GM18526 (cell line): ENCODE measurements around the gene ZNF530.

Experiments used
- POLR2A ChIP-seq: IDR thresholded peaks from 3 replicates; pipeline ENCODE4 v1.6.1; 2011; ENCODE audit not compliant: insufficient read length; ENCODE audit errors: extremely low read depth

Gene ZNF530

DNA sequence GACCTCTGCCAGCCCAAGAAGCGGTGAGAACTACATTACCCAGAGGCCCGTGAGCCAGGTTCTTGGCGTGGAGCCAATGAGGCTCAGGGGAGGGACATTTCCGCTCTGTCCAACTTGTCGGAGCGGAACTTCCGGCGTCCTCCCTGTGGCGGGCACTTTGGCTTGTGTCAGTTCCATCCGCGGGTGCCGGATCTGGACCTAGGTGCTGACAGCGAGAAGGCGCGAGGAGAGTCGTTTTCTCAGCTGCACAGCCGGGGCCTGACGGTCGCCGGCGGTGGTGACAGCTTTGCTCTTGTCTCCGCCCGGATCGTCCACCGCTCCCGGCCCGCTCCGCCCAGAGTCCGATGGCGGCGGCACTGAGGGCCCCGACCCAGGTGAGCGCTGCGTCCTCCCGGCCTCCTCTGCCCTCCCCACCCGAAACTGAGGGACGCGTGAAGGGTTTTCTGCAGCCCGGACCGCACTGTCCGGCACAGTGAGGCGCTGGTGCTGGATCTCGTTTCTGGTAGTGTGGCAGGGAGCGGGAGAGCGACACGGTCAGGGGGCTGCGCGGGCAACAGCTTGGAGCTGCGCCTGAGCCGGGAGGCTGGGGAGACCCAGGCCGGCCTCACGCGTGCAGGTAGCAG lies at the start of gene ZNF530:
TSS of gene ZNF530 (plus strand) at position 125 of the 623 bp plus-strand sequence. CDS start 4,461 bp downstream, outside the sequence.
- peak; percentile 46 for TF ChIP-seq POLR2A

DNA sequence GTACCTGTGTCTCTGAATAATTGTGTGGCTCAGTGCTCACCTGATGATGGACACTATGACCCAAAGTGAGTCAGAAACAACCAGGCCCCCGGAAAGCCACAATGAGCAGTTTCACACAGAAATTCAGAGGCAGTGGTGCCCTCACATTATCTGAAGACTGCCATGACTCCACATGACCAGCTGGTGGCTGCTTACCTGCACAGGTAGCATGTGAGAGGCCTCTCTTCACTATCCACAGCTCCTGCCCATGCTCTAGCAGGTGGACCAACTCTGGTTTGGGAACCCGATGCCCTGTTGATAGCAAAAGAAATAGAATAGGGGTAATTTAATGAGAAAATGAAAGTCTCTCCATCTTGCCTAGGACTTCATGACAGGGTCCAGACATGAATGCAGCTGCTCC lies 47.3 kb upstream of the ZNF530 start:
- TF ChIP-seq POLR2A = no peak

DNA sequence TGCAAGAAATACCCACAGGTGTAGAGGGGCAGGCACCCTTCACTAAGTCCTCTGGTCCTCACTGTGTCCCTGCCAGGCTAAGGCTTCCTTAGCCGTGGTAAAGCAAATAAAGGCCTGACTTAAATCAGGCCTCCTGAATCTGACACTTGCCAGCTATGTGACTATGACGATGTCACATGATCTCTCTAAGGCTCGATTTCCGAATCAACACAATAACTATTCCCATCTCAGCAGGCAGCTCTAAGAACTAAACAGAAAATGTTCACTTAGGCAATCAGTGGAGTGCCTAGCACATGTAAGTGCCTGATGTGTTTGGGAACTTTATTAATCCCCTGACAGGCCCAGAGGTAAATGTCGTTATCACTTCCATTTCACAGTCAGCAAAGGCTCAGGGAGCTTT lies 42.0 kb upstream of the ZNF530 start:
- no peak for TF ChIP-seq POLR2A

DNA sequence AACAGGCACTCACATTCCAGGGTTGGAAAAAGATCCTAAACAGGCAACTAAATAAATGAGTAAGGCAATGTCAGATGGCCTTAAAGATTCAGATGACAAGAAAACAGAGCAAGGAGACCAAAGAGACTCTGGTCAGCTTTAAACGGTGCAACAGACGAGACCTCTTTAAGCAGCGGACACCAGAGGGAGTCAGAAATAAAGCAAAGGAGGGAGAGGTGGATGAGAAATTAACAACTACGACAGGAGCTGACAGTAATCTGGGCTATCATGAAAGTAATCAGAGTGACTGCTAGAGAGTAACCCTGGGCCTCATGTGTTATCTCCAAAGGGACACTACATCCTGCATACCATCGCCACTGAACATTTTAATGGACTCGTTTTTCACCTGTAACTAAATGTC lies 41.2 kb upstream of the ZNF530 start:
- TF ChIP-seq POLR2A = no peak

DNA sequence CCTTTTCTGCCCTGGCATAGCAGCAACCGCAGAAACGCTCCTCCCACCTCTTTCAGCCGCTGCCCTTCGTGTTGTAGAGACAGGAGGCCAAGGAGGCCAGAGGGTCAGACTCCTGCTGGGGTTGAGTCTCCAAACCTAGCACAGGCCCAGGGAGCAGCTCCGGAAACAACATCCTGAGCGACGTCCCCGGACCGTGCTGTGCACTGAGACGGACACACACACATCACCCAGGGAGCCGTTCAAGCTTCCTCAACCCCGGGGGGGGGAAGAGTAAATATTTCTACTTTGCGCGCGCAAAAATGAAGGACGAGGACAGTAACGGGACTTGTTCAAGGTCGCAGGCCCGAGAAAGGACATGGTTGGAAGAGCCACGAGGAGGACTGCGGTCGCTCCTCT lies 40.7 kb upstream of the ZNF530 start:
- TF ChIP-seq POLR2A = no peak

- TF ChIP-seq POLR2A = peak; percentile 71
These were observed 40.2 kb upstream of the ZNF530 start, which contains the start of gene ZNF550 for GRCh38 chr19:57559404-57560025. ZNF550 (minus strand) TSS chr19:57559863; CDS start chr19:57559682, 181 bp downstream.

DNA sequence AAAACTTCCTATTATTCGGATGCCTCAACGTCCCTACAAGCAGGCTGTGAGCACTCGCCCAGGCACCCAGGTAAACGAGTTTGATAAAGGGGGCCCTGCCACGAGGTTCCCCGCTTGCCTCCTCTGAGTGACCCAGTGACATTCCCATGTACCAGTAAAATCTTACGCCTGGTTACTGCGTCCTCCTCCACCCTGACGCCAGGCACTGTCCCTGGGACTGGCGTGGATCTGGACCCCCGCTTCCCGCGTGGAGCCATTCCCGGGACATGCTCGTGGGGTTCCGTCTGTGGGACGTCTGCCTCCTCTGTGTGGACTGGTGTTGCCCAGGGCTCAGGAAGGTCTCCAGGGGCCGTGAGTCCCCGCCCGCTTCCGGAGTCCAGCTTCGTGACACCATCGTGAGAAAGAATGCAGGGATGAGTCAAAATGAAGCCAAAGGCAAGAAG lies 39.6 kb upstream of the ZNF530 start:
- no peak for TF ChIP-seq POLR2A

GRCh38 chr19:57563547-57563946 lies 36.1 kb upstream of the ZNF530 start:
- no peak for TF ChIP-seq POLR2A

DNA sequence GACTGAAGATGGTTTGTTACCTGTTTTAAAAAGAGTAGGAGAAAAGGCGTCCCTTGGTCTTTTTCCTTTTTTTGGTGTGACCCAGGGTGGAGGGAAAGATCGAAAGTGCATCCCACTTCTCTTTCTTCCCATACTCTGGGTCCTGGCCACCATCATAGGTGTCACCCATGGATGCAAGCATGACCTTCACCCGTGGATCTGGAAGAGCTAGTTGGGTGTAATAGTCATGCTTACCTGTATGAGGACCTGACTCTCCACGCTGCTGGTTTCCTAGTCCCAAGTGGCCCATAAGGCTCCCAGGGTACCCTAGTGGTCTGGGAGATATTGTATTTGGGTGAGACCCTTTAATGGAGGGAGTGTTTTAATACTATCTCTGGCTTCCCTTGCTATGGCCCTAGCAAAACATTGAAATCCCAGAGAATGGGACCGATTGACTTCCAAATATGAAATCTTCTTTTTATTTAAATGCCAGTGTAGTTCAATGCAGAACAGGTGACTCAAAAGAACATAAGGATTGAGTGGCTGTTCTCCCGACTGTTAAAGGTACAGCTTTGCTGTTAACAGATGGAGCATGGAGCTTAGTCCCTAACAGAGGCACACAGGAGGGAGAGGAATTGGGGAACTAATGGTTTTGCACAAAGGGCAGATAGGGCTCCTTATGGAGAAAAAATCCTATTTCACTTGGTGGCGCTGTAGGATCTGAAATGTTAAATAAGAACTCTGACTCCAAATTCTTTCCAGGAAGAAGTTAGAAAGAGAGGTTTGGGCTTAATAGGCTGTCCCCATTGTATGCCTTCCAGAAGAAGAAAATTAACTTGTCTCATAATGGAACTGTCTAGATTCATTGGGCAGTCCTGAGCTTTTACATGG lies 33.1 kb upstream of the ZNF530 start:
- no peak for TF ChIP-seq POLR2A

GRCh38 chr19:57570707-57571106 lies 29.0 kb upstream of the ZNF530 start:
- no peak for TF ChIP-seq POLR2A

DNA sequence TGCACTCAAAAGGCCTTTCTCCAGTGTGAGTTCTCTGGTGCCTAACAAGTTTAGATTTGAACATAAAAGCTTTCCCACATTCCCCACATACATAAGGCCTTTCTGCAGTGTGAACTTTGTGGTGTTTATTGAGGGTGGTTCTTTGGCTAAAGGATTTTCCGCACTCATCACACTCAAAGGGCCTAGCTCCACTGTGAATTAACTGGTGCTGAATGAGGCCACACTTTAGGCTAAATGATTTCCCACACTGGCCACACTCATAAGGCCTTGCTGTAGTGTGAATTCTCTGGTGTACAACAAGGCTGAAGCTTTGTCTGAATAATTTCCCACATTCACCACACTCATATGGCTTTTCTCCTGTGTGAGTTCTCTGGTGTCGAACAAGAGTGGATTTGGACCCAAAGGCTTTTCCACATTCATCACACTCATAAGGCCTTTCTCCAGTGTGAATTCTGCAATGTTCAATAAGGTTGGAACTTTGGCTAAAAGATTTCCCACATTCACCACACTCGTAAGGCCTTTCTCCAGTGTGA lies 27.2 kb upstream of the ZNF530 start:
- TF ChIP-seq POLR2A = no peak

DNA sequence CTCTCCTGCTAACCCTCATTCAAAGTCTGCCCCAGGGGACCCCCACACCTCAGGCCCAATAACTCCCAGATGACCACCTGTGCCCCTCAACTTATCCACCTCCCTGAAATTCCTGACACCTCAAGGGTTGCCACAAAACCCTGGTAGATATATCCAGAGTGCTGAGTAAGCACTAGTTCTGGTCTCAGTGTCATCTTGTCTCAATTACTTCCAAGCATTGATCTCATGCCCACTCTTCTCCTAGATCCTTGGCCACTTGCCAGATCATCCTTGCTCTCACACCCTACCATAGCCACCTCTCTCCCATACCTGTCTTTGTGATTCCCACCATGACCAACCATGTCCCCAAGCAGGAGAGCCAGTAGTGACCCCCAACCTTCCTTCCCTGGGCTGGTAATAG lies 23.0 kb upstream of the ZNF530 start:
- TF ChIP-seq POLR2A = no peak

DNA sequence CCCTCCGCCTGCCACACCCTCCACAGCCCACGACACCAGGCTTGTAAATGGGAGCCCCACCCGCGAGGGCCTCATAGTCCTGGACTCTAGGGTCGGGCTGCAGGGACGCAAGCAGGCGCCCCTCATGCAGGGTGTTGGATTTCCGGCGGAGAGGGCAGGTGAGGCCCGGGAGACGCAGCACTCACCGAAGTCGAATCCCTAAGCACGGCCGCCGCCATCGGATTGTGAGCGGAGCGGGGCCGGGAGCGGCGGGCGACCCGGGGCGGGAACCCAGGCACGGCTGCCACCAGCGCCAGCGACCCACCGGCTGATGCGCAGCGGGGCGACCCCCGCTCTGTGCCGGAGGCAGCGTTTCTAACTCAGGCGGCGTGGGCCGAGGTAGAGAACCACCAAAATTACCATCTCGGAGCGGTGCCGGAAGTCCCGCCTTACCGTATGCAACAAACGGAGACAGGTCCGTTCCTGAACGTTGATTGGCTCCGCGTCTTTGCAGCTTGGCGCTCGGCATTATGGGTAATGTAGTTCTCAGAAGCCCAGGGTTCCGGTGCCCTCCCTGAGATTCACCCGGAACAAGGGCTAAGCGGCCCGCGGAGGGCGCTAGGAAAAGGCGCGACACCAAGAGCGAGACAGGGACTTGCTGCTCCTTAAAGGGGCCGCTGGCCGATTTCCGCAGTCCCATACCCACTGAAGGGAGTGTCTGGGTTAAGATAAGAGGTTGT lies 21.0 kb upstream of the ZNF530 start, which contains the start of gene ZNF416:
TSS of gene ZNF416 (minus strand) at position 425 of the 719 bp plus-strand sequence. CDS start at position 218, 207 bp downstream.
- TF ChIP-seq POLR2A = peak; percentile 62

DNA sequence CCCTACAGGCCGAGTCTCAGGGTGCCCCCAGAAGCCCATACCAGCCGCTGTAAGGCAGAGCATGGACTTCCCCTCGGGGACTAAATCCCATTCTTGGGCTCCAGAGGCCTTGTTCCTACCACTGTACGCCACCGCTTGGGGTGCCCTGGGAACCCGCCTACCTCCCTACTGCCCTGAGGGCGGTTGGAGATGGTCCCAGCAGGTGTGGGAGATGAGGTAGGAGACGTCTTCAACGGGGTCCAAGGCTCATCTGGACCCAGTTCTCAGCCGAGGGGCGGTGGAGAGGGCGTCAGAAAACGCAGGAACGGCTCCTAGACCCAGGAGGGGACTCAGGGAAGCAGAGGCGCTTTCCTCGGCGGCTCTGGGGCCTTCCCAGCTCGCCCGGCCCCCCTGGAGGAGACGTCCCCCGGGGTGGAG lies 16.6 kb upstream of the ZNF530 start:
- TF ChIP-seq POLR2A = no peak

DNA sequence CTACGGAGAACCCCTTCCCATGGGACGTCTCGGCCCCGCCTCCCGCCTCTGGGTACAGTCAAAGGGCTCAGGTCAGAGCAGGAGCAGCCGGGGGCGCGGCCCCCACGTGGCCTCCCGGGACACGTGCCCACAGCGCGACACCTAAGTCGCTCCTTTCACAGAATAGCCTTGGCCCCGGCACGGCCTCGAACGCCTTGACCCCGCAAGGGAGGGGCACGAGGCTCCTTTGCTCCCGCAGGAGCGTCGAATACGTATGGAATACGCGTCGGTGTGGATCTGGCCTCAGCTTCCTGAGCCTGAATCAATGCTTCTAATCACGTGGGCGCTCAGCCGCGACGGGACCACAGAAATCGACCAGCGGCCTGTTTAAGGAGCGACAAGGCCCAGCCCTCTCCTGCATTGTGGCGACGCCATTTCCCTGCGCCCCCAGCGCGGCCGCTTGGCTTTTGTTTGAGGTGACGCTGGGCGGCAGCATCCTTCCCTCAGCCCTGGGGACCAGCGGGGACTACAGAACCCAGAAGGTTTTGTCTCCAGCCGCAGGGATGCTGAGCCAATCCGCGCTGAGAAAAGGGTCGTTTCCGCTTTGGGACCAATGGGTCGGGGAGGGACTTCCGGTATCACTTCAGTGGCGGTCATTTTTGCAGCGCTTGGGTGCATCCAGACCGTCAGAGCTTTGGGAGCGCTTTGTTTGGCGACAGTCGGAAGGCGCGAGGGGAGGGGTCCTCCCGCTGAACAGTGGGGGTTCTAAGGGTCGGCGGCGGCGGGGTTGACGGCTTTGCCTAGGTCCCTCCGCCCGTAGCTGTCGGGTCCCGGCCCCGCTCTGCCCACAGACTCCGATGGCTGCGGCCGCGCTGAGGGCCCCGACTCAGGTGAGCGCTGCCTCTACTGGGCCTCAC lies 15.9 kb upstream of the ZNF530 start, which contains the start of gene ZIK1:
TSS of gene ZIK1 (plus strand) at position 625 of the 896 bp plus-strand sequence. CDS start at position 837, 212 bp downstream.
- peak; percentile 58 for TF ChIP-seq POLR2A
